ENCODE measurements around the gene GID8. TPM values are rescaled to one million over a fixed set of nuclear protein-coding genes. Genes with fewer than 3 reads are reported as not detected.
A peak's percentile ranks its signal among the peaks of the same experiment; 100 is the strongest.

Gene GID8
- 10 to 100 TPM; 17.8 to 38.5 (median 25.0) TPM for total RNA-seq
- polyA plus RNA-seq, result 10 to 100 TPM in 2 of 3 donors, 1 to 10 TPM in 1; 9.4 to 16.8 (median 10.1) TPM
- long read RNA-seq, donor 1, full-length matches to known transcripts, result 15 of 15 reads
- long read RNA-seq, donor 1, partial matches to known transcripts, result 0 of 15 reads
- long read RNA-seq, donor 1, other reads (novel, unspliced or antisense), result 0 of 15 reads
- long read RNA-seq, donor 2, full-length matches to known transcripts, result 17 of 17 reads
- long read RNA-seq, donor 2, partial matches to known transcripts, result 0 of 17 reads
- long read RNA-seq, donor 2, other reads (novel, unspliced or antisense), result 0 of 17 reads
- long read RNA-seq, donor 3, full-length matches to known transcripts, result 9 of 9 reads
- long read RNA-seq, donor 3, partial matches to known transcripts, result 0 of 9 reads
- long read RNA-seq, donor 3, other reads (novel, unspliced or antisense), result 0 of 9 reads
- long read RNA-seq, donor 4, full-length matches to known transcripts, result 8 of 12 reads
- long read RNA-seq, donor 4, partial matches to known transcripts, result 1 of 12 reads
- long read RNA-seq, donor 4, other reads (novel, unspliced or antisense), result 3 of 12 reads
- long read RNA-seq, donor 5, full-length matches to known transcripts, result 38 of 50 reads
- long read RNA-seq, donor 5, partial matches to known transcripts, result 11 of 50 reads
- long read RNA-seq, donor 5, other reads (novel, unspliced or antisense), result 1 of 50 reads
- long read RNA-seq, donor 6, full-length matches to known transcripts, result 7 of 10 reads
- long read RNA-seq, donor 6, partial matches to known transcripts, result 2 of 10 reads
- long read RNA-seq, donor 6, other reads (novel, unspliced or antisense), result 1 of 10 reads
- long read RNA-seq, donor 7, full-length matches to known transcripts, result 7 of 7 reads
- long read RNA-seq, donor 7, partial matches to known transcripts, result 0 of 7 reads
- long read RNA-seq, donor 7, other reads (novel, unspliced or antisense), result 0 of 7 reads
- long read RNA-seq, donor 8, full-length matches to known transcripts, result 13 of 13 reads
- long read RNA-seq, donor 8, partial matches to known transcripts, result 0 of 13 reads
- long read RNA-seq, donor 8, other reads (novel, unspliced or antisense), result 0 of 13 reads
- long read RNA-seq, donor 9, full-length matches to known transcripts, result 16 of 16 reads
- long read RNA-seq, donor 9, partial matches to known transcripts, result 0 of 16 reads
- long read RNA-seq, donor 9, other reads (novel, unspliced or antisense), result 0 of 16 reads
- long read RNA-seq, donor 10, full-length matches to known transcripts, result 5 of 5 reads
- long read RNA-seq, donor 10, partial matches to known transcripts, result 0 of 5 reads
- long read RNA-seq, donor 10, other reads (novel, unspliced or antisense), result 0 of 5 reads

DNA sequence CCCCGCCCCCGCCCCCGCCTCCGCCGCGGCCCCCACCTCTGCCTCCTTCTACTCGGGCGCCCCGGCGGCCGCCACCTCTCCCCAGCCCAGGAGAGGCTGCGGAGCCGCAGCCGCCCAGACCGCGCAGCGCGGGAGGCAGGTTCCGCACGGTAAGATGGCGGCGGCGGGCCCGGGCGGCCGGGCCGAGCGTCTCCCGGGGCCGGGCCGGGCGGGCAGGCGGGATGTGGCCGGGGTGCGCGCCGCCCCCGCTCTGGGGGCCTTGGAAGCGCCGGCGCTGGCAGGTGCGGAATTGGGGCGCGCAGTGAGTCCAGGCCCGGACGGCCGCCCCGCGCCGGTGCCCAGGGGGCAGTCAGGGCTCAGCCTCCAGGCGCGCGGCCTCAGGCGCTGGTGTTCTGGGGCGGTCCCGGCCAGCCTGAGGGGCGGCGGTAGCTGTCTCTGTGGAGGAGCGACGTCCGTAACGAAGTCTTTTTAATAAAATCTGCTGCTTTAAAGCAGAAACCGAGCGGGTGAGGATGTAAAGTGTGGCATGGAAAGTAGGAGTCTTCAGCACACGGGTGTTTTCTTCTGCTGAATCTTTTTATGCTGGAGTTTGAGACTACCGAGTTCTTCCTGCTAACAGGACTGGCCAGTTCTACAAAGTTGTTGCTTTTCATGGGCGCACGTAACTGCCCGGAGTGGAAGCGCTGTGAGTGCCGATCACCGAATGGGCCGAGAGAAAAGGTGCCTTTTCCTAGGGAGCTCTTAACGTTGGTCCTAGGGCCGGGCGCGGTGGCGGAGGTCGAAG, at the start of gene GID8:
GID8 (plus strand) TSS at position 43 of the 784 bp plus-strand sequence. CDS start 3,356 bp downstream, outside the sequence.
- peaks cover 22 to 34% of the 10 kb centered on the region in 2 donors for H3K4me1 ChIP-seq (replicated peaks in 1 of 2)
- WGBS, 4 donors, result 0 to 1% (median 0%) methylated on average over 16 to 79 of the region's 79 CpGs

DNA sequence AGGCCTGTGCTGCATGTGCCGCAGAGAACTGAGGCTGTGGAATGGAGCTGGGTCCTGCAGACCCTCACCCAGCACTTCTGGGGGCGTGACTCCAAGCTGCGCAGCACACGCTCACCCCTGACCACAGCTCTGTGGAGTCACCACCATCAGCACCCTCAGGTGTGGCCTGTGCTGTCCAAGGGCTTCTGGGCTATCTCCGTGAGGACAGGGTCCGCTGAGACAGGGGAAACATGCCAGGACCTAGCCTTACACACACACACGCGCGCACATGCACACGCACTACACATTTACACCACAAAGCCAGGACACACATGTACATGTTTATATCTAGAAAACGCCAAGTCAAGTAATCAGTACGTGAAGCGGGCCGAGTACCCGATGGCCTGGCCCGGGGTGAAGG, 49.5 kb upstream of the GID8 start:
- TF ChIP-seq, protein P1, sequence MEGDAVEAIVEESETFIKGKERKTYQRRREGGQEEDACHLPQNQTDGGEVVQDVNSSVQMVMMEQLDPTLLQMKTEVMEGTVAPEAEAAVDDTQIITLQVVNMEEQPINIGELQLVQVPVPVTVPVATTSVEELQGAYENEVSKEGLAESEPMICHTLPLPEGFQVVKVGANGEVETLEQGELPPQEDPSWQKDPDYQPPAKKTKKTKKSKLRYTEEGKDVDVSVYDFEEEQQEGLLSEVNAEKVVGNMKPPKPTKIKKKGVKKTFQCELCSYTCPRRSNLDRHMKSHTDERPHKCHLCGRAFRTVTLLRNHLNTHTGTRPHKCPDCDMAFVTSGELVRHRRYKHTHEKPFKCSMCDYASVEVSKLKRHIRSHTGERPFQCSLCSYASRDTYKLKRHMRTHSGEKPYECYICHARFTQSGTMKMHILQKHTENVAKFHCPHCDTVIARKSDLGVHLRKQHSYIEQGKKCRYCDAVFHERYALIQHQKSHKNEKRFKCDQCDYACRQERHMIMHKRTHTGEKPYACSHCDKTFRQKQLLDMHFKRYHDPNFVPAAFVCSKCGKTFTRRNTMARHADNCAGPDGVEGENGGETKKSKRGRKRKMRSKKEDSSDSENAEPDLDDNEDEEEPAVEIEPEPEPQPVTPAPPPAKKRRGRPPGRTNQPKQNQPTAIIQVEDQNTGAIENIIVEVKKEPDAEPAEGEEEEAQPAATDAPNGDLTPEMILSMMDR (IDR thresholded peaks at IDR 0.05), result no peak
- no peak for TF ChIP-seq POLR2A (IDR thresholded peaks at IDR 0.05)
- 80 to 88% (median 85%) methylated on average over 10 to 16 of the region's 16 CpGs for WGBS, 4 donors
- no peaks in the 10 kb centered on the region for H3K9me3 ChIP-seq (replicated peaks in 1 of 3)
- H3K27ac ChIP-seq, result peak overlapping the region in 3 of 5 donors; percentile 45 to 91 (median 80)
- intact Hi-C loops (cut with DNase I), result no loop called here
- H3K4me1 ChIP-seq (replicated peaks in 1 of 2), result peaks cover 10 to 14% of the 10 kb centered on the region in 2 donors
- no peaks in the 10 kb centered on the region for H3K27me3 ChIP-seq
- no peak overlapping the region for H3K4me3 ChIP-seq
- H3K36me3 ChIP-seq (replicated peaks in 1 of 2), result peaks cover 0 to 69% of the 10 kb centered on the region in 2 donors
- DNase-seq, result no peak

More for the DNA sequence above, at the start of gene GID8:
- peak in 5 of 7 donors; percentile 47 to 68 (median 61) for DNase-seq
- H3K27ac ChIP-seq, result peak within 1 kb of the TSS; percentile 74 to 96 (median 90)
- intact Hi-C loops (cut with DNase I), result no loop called here
- H3K4me3 ChIP-seq, result peak within 1 kb of the TSS; percentile 45 to 93 (median 72)
- no peaks in the 10 kb centered on the region for H3K27me3 ChIP-seq
- TF ChIP-seq POLR2A (IDR thresholded peaks at IDR 0.05), result peak; percentile 24 to 43
- TF ChIP-seq, protein P1 (IDR thresholded peaks at IDR 0.05), result no peak
- no peaks in the 10 kb centered on the region for H3K9me3 ChIP-seq (replicated peaks in 1 of 3)
- H3K36me3 ChIP-seq (replicated peaks in 1 of 2), result peaks cover 0 to 17% of the 10 kb centered on the region in 2 donors

DNA sequence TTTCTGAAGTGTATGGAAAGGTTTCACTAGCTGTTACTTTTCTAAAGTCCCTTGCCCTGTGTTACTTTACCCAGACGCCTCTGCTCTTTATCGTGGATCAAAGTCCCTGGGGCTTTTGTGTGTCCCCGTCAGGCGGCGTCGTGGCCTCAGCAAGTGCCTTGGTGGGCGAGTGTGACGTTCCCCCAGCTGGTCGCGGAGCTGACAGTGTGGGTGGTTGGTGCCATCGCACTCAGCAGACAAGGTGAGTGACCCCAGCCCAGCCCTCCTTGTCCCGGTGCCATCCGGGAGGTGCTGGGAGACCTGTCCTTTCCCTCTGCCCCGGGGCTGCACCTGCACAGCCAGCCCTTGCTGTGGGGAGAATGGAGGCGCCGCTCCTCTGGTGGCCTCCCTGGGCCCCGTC, 49.0 kb upstream of the GID8 start:
- intact Hi-C loops (cut with DNase I), result no loop called here
- 91 to 97% (median 92%) methylated on average over 11 to 17 of the region's 17 CpGs for WGBS, 4 donors
- H3K27ac ChIP-seq, result no peak overlapping the region
- H3K27me3 ChIP-seq, result no peaks in the 10 kb centered on the region
- no peaks in the 10 kb centered on the region for H3K9me3 ChIP-seq (replicated peaks in 1 of 3)
- H3K4me3 ChIP-seq, result no peak overlapping the region
- peaks cover 10 to 14% of the 10 kb centered on the region in 2 donors for H3K4me1 ChIP-seq (replicated peaks in 1 of 2)
- DNase-seq, result no peak
- TF ChIP-seq, protein P1 (IDR thresholded peaks at IDR 0.05), result no peak
- TF ChIP-seq POLR2A (IDR thresholded peaks at IDR 0.05), result no peak
- H3K36me3 ChIP-seq (replicated peaks in 1 of 2), result peaks cover 0 to 74% of the 10 kb centered on the region in 2 donors

All from adrenal gland (tissue), 19 donors.